SIG-M5 treated with dmso at 0.1 percent for 504 hours (cell line): ENCODE measurements around the gene C1orf50.
"Not testable (repeated sequence)": the region's sequence is repeated elsewhere in the genome, so short reads cannot be mapped to it uniquely, and the experiment has no call there.

Experiments used
- DNase-seq: peaks from one replicate; lab custom pipeline; 2025; ENCODE audit not compliant: unreplicated experiment; lab: John Stamatoyannopoulos, UW

The C1orf50 gene

GRCh38 chr1:42797979-42798378, 30.9 kb downstream of the C1orf50 start:
- DNase-seq = peak; percentile 2

GRCh38 chr1:42801832-42802473, 34.9 kb downstream of the C1orf50 start:
- no peak for DNase-seq

- DNase-seq = no peak
These were observed 39.1 kb downstream of the C1orf50 start for GRCh38 chr1:42806171-42806570.

GRCh38 chr1:42806593-42806992, 39.5 kb downstream of the C1orf50 start:
- DNase-seq = no peak

GRCh38 chr1:42807056-42807668, 40.1 kb downstream of the C1orf50 start:
- DNase-seq = no peak

- DNase-seq = not testable (repeated sequence)
These were observed 47.8 kb downstream of the C1orf50 start for GRCh38 chr1:42814815-42815214.

- no peak for DNase-seq
These were observed 49.0 kb downstream of the C1orf50 start for GRCh38 chr1:42815941-42816584.

- peak; percentile 77 for DNase-seq
These were observed 49.8 kb downstream of the C1orf50 start, which contains the start of the genes ERMAP and SVBP for GRCh38 chr1:42816585-42817439. ERMAP (plus strand) TSS chr1:42817122; CDS start chr1:42830449, 13,327 bp downstream. SVBP (minus strand) TSS chr1:42817397; CDS start chr1:42816544, 853 bp downstream.

- DNase-seq = no peak
These were observed 50.4 kb downstream of the C1orf50 start for GRCh38 chr1:42817440-42817767.

GRCh38 chr1:42817976-42818375, 50.9 kb downstream of the C1orf50 start:
- no peak for DNase-seq

- no peak for DNase-seq
These were observed 53.8 kb downstream of the C1orf50 start for GRCh38 chr1:42820813-42821212.

- no peak for DNase-seq
These were observed 54.6 kb downstream of the C1orf50 start for GRCh38 chr1:42821690-42822089.

GRCh38 chr1:42822800-42823392, 55.8 kb downstream of the C1orf50 start:
- no peak for DNase-seq

GRCh38 chr1:42824481-42825035, 57.5 kb downstream of the C1orf50 start:
- DNase-seq = no peak

- no peak for DNase-seq
These were observed 58.2 kb downstream of the C1orf50 start for GRCh38 chr1:42825036-42825851.
